ENCODE data around the gene ODF2L. TPM values are rescaled to one million over a fixed set of nuclear protein-coding genes. Genes with fewer than 3 reads are reported as not detected.

The ODF2L gene, protein sequence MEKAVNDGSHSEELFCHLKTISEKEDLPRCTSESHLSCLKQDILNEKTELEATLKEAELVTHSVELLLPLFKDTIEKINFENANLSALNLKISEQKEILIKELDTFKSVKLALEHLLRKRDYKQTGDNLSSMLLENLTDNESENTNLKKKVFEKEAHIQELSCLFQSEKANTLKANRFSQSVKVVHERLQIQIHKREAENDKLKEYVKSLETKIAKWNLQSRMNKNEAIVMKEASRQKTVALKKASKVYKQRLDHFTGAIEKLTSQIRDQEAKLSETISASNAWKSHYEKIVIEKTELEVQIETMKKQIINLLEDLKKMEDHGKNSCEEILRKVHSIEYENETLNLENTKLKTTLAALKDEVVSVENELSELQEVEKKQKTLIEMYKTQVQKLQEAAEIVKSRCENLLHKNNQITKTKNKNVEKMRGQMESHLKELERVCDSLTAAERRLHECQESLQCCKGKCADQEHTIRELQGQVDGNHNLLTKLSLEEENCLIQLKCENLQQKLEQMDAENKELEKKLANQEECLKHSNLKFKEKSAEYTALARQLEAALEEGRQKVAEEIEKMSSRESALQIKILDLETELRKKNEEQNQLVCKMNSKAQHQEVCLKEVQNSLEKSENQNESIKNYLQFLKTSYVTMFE
- total RNA-seq: 10 to 100 TPM; 49.3 to 74.9 TPM
- 10 to 100 TPM; 46.7 to 57.6 TPM for polyA plus RNA-seq (ENCODE audit: insufficient read length in 2 of 2)
- long read RNA-seq, donor 1, transcript ODF2L-213 (2 exons, 1,650 nt): major isoform, 11 of 14 reads
- long read RNA-seq, donor 1, partial matches to known transcripts: 0 of 14 reads
- long read RNA-seq, donor 1, other reads (novel, unspliced or antisense): 0 of 14 reads
- long read RNA-seq, donor 2, partial matches to known transcripts: 0 of 6 reads
- long read RNA-seq, donor 2, other reads (novel, unspliced or antisense): 0 of 6 reads
- long read RNA-seq, donor 3, transcript ODF2L-213 (2 exons, 1,650 nt): major isoform, 8 of 9 reads
- long read RNA-seq, donor 3, partial matches to known transcripts: 0 of 9 reads
- long read RNA-seq, donor 3, other reads (novel, unspliced or antisense): 0 of 9 reads
- long read RNA-seq, donor 4, transcript ODF2L-213 (2 exons, 1,650 nt): major isoform, 10 of 31 reads
- long read RNA-seq, donor 4, partial matches to known transcripts: 14 of 31 reads
- long read RNA-seq, donor 4, other reads (novel, unspliced or antisense): 0 of 31 reads

DNA sequence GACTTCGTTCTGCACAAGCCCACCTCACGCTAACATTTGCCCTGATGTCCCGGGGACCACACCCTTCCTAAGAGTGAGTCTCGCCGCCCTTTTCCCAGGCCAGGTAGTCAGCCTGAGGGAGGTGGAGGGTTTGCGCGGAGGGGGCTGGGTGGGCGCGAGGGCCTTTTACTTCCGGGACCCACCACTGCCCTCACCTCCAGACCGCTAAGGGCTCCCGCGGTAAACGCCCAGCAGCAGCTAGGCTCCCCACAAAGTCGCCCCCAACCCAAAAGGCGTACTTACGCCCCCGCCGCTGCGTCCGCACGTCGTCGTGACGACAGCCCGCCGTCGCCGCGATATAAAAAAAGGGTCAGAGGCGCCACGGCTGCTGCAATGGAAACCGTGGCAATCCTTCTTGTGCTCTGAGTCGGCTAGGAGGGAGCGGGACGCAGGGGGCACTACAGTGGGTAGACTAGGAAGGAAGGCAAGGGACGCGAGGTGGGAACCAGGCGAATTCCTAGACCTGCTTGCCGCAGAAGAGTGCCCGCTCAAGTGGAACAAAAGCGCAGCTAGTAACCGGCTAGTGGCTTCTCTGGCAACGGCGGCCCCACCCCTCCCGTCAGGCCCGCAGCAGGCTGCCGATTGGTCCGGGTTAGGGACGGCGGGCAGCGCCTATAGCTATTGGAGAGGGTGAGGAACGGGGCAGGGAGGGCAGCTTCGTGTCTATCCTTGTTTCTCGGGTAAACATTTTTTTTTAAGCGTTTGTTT, at the start of gene ODF2L:
Gene ODF2L (minus strand): TSS at position 573 of the 747 bp plus-strand sequence. CDS start 9,296 bp downstream, outside the sequence.
- H3K4me3 ChIP-seq (ENCODE audit: low read depth, low read length): peak within 1 kb of the TSS; percentile 66
- peaks cover 9% of the 10 kb centered on the region for H3K4me1 ChIP-seq (ENCODE audit: control insufficient read depth, insufficient read depth, low read length)
- under 1% methylated on average over 46 of the region's 56 CpGs for WGBS (ENCODE audit: insufficient coverage)
- peak; percentile 71 to 97 (median 84) for DNase-seq (ENCODE audit: low read depth in 4 of 6, low spot score in 6 of 6)
- H3K27ac ChIP-seq (ENCODE audit: low read depth, low read length): peak within 1 kb of the TSS; percentile 67
- no peaks in the 10 kb centered on the region for H3K27me3 ChIP-seq (ENCODE audit: control insufficient read depth, insufficient read depth, low read length)
- no peaks in the 10 kb centered on the region for H3K36me3 ChIP-seq (ENCODE audit: control insufficient read depth, insufficient read depth, low read length)
- no peaks in the 10 kb centered on the region for H3K9me3 ChIP-seq (ENCODE audit: control insufficient read depth, insufficient read depth, low read length)

DNA sequence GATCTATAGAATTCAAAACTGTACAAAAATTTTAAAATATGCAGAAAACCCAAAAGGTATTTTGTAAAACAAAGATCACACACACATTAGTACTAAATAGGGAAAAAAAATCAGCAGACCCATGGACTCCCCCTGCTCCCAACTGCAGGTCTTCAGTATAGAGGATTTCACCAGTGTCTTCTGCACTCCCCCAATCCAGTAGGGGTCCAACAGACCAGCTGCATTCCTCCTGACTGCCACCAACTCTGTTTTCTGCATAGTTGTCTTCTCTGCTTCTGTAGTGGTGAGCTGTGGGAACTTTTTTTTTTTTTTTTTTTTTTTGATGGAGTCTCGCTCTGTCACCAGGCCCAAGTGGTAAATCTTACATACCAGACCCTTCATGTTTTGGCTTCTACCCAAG, 49.8 kb upstream of the ODF2L start:
- 100% methylated on average over 1 of the region's 1 CpG for WGBS (ENCODE audit: insufficient coverage)
- Histone ChIP-seq H3K4me1 (ENCODE audit: control insufficient read depth, insufficient read depth, low read length) (no peaks in the 10 kb centered on the region), H3K4me3 (ENCODE audit: low read depth, low read length) (no peak overlapping the region), H3K27me3 (ENCODE audit: control insufficient read depth, insufficient read depth, low read length) (no peaks in the 10 kb centered on the region), H3K27ac (ENCODE audit: low read depth, low read length) (no peak overlapping the region), H3K9me3 (ENCODE audit: control insufficient read depth, insufficient read depth, low read length) (no peaks in the 10 kb centered on the region), H3K36me3 (ENCODE audit: control insufficient read depth, insufficient read depth, low read length) (no peaks in the 10 kb centered on the region)
- no peak for DNase-seq (ENCODE audit: low read depth in 4 of 6, low spot score in 6 of 6)

DNA sequence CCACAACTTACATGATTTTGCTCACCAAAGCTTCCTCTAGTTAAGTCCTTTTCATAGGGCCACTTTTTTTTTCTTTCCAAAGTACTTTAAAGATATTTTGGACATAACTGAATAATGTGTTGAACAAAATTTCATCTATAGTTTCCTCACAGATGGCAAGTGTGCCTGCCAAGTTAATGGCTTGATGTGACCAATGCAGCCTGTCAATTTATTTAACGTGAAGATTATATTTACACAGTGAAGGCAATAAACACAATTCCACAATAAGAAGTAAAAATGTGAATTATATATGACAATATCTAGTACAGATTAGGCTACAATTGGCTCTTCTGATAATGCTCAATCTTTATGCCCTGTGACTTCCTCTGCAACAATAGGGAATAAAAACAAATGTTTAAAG, 45.9 kb upstream of the ODF2L start:
- Histone ChIP-seq H3K4me3 (ENCODE audit: low read depth, low read length) (no peak overlapping the region), H3K27ac (ENCODE audit: low read depth, low read length) (no peak overlapping the region), H3K9me3 (ENCODE audit: control insufficient read depth, insufficient read depth, low read length) (no peaks in the 10 kb centered on the region), H3K36me3 (ENCODE audit: control insufficient read depth, insufficient read depth, low read length) (no peaks in the 10 kb centered on the region), H3K27me3 (ENCODE audit: control insufficient read depth, insufficient read depth, low read length) (no peaks in the 10 kb centered on the region), H3K4me1 (ENCODE audit: control insufficient read depth, insufficient read depth, low read length) (no peaks in the 10 kb centered on the region)
- no peak for DNase-seq (ENCODE audit: low read depth in 4 of 6, low spot score in 6 of 6)
- WGBS (ENCODE audit: insufficient coverage): no CpG with 5 or more reads among the region's 1 CpG

DNA sequence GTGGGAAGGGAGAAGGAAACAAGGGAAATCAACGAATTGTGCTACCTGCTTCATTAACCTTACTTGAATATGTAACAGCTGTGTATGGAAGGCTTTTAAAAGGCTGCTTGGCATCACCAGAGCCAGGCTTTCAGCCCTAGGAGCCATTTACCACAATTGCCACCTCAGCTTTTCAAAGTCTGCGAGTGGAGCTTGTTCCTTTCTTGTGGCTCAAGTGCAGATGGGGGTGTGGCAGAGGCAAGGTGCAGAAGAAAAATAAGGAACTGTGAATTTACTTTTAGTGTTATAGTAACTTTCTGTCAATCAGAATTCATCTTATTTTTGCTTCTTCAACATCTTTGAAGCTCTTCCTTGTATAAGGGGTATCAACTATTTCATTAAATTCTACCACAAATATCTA, 45.5 kb upstream of the ODF2L start:
- H3K4me3 ChIP-seq (ENCODE audit: low read depth, low read length): no peak overlapping the region
- H3K27ac ChIP-seq (ENCODE audit: low read depth, low read length): no peak overlapping the region
- no peak for DNase-seq (ENCODE audit: low read depth in 4 of 6, low spot score in 6 of 6)
- H3K36me3 ChIP-seq (ENCODE audit: control insufficient read depth, insufficient read depth, low read length): no peaks in the 10 kb centered on the region
- H3K9me3 ChIP-seq (ENCODE audit: control insufficient read depth, insufficient read depth, low read length): no peaks in the 10 kb centered on the region
- H3K27me3 ChIP-seq (ENCODE audit: control insufficient read depth, insufficient read depth, low read length): no peaks in the 10 kb centered on the region
- no peaks in the 10 kb centered on the region for H3K4me1 ChIP-seq (ENCODE audit: control insufficient read depth, insufficient read depth, low read length)
- WGBS (ENCODE audit: insufficient coverage): no CpG with 5 or more reads among the region's 2 CpGs

GRCh38 chr1:86436041-86436440, 39.9 kb upstream of the ODF2L start:
- Histone ChIP-seq H3K9me3 (ENCODE audit: control insufficient read depth, insufficient read depth, low read length) (no peaks in the 10 kb centered on the region), H3K4me1 (ENCODE audit: control insufficient read depth, insufficient read depth, low read length) (no peaks in the 10 kb centered on the region), H3K27ac (ENCODE audit: low read depth, low read length) (no peak overlapping the region), H3K27me3 (ENCODE audit: control insufficient read depth, insufficient read depth, low read length) (no peaks in the 10 kb centered on the region), H3K36me3 (ENCODE audit: control insufficient read depth, insufficient read depth, low read length) (no peaks in the 10 kb centered on the region), H3K4me3 (ENCODE audit: low read depth, low read length) (no peak overlapping the region)
- peak in 1 of 6 donors; percentile 19 for DNase-seq (ENCODE audit: low read depth in 4 of 6, low spot score in 6 of 6)
- WGBS (ENCODE audit: insufficient coverage): 40% methylated on average over 1 of the region's 2 CpGs

GRCh38 chr1:86435327-86435726, 39.2 kb upstream of the ODF2L start:
- Histone ChIP-seq H3K4me1 (ENCODE audit: control insufficient read depth, insufficient read depth, low read length) (no peaks in the 10 kb centered on the region), H3K4me3 (ENCODE audit: low read depth, low read length) (no peak overlapping the region), H3K27ac (ENCODE audit: low read depth, low read length) (no peak overlapping the region), H3K9me3 (ENCODE audit: control insufficient read depth, insufficient read depth, low read length) (no peaks in the 10 kb centered on the region), H3K36me3 (ENCODE audit: control insufficient read depth, insufficient read depth, low read length) (no peaks in the 10 kb centered on the region), H3K27me3 (ENCODE audit: control insufficient read depth, insufficient read depth, low read length) (no peaks in the 10 kb centered on the region)
- no CpG with 5 or more reads among the region's 2 CpGs for WGBS (ENCODE audit: insufficient coverage)
- no peak for DNase-seq (ENCODE audit: low read depth in 4 of 6, low spot score in 6 of 6)

- Histone ChIP-seq H3K9me3 (ENCODE audit: control insufficient read depth, insufficient read depth, low read length) (no peaks in the 10 kb centered on the region), H3K27me3 (ENCODE audit: control insufficient read depth, insufficient read depth, low read length) (no peaks in the 10 kb centered on the region), H3K4me1 (ENCODE audit: control insufficient read depth, insufficient read depth, low read length) (no peaks in the 10 kb centered on the region), H3K4me3 (ENCODE audit: low read depth, low read length) (no peak overlapping the region), H3K27ac (ENCODE audit: low read depth, low read length) (no peak overlapping the region), H3K36me3 (ENCODE audit: control insufficient read depth, insufficient read depth, low read length) (no peaks in the 10 kb centered on the region)
- DNase-seq (ENCODE audit: low read depth in 4 of 6, low spot score in 6 of 6): no peak
These were observed 37.9 kb upstream of the ODF2L start for GRCh38 chr1:86434059-86434458.

- no peak overlapping the region for H3K27ac ChIP-seq (ENCODE audit: low read depth, low read length)
- H3K27me3 ChIP-seq (ENCODE audit: control insufficient read depth, insufficient read depth, low read length): no peaks in the 10 kb centered on the region
- H3K36me3 ChIP-seq (ENCODE audit: control insufficient read depth, insufficient read depth, low read length): no peaks in the 10 kb centered on the region
- H3K9me3 ChIP-seq (ENCODE audit: control insufficient read depth, insufficient read depth, low read length): no peaks in the 10 kb centered on the region
- H3K4me1 ChIP-seq (ENCODE audit: control insufficient read depth, insufficient read depth, low read length): no peaks in the 10 kb centered on the region
- no peak for DNase-seq (ENCODE audit: low read depth in 4 of 6, low spot score in 6 of 6)
- no peak overlapping the region for H3K4me3 ChIP-seq (ENCODE audit: low read depth, low read length)
These were observed 34.3 kb upstream of the ODF2L start for GRCh38 chr1:86430376-86430775.

- Histone ChIP-seq H3K27me3 (ENCODE audit: control insufficient read depth, insufficient read depth, low read length) (no peaks in the 10 kb centered on the region), H3K27ac (ENCODE audit: low read depth, low read length) (no peak overlapping the region), H3K4me1 (ENCODE audit: control insufficient read depth, insufficient read depth, low read length) (no peaks in the 10 kb centered on the region), H3K9me3 (ENCODE audit: control insufficient read depth, insufficient read depth, low read length) (no peaks in the 10 kb centered on the region), H3K4me3 (ENCODE audit: low read depth, low read length) (no peak overlapping the region), H3K36me3 (ENCODE audit: control insufficient read depth, insufficient read depth, low read length) (no peaks in the 10 kb centered on the region)
- peak in 1 of 6 donors; percentile 34 for DNase-seq (ENCODE audit: low read depth in 4 of 6, low spot score in 6 of 6)
- no CpG with 5 or more reads among the region's 3 CpGs for WGBS (ENCODE audit: insufficient coverage)
These were observed 33.7 kb upstream of the ODF2L start for GRCh38 chr1:86429835-86430234.

Data from spinal cord (tissue), 10 donors.